ENCODE measurements around the gene APOH.

APOH gene

DNA sequence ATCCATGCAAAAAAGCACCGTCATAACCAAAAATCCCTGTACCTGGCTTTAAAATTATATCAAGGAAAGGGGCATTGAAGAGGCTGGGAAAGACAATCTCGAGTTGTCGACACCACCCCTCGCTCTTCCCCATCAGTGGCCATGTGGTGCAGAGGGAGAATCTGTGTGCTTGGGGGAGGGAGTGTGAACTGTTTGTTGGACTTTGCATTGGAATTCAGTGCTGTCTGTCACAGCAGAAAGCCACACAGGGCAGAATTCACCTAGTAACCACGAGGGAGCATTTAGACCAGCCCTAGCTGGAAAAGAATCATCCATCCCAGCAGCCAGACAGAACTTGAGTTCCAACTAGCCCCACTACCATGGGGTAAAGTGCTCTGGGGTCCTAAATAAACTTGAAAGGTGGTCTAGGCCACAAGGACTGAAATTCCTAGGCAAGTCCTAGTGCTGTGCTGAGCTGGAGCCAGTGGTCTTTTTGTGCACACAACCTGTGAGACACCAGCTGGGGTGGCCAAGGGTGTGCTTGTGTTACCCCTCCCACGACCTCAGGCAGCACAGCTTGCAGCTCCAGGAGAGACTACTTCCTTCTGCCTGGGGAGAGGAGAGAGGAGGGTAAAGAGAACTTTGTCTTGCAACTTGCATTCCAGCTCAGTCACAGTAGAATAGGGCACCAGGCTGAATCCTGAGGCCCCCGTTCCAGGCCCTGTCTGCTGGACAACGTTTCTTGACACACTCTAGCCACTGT, 25.8 kb downstream of the APOH start:
- no peak for DNase-seq (ENCODE audit: low spot score)
- in situ Hi-C loops (cut with MboI; ENCODE audit: low pct_unique_long_range_greater_than_20kb, low sequenced_read_pairs, unreplicated experiment) = no loop called here
- no peak for TF ChIP-seq CTCF (IDR thresholded peaks at IDR 0.05; ENCODE audit: extremely low read depth, insufficient read depth, missing control alignments)

DNA sequence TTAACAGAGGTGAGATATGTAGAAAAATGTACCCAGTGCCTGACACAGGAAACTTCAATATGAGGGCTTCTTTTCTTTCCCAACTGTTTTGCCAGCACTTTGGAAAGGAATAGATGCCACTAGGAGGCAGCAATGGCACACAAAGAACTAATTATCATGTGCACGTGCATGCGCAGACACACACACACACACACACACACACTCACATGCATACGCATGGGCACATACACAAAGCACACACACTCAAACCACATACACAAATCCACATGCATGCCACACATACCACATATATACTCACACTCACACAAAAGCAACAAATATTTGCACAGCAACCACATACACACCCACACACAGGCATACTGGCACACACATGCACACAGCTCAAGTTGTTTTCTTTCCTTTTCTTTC, 28.5 kb downstream of the APOH start:
- no peak for DNase-seq (ENCODE audit: low spot score)
- in situ Hi-C loops (cut with MboI; ENCODE audit: low pct_unique_long_range_greater_than_20kb, low sequenced_read_pairs, unreplicated experiment) = no loop called here
- TF ChIP-seq CTCF (IDR thresholded peaks at IDR 0.05; ENCODE audit: extremely low read depth, insufficient read depth, missing control alignments) = no peak

- in situ Hi-C loops (cut with MboI; ENCODE audit: low pct_unique_long_range_greater_than_20kb, low sequenced_read_pairs, unreplicated experiment) = no loop called here
- no peak for DNase-seq (ENCODE audit: low spot score)
- no peak for TF ChIP-seq CTCF (IDR thresholded peaks at IDR 0.05; ENCODE audit: extremely low read depth, insufficient read depth, missing control alignments)
These were observed 31.0 kb downstream of the APOH start for GRCh38 chr17:66198242-66198641.

DNA sequence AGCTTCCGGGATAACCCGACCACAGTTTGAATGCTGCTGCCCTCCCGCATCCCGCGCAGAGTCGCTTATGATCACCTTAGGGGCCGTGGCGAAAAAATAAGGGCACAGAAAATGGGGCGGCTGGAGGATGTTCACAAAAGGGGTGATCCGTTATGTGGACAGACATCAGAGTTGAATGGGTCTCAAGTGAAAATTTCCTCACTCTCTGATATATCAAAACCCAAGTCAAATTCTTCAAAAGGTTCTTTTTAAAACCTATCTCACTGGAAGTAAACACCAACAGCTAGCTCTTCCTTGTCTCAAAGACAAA, 36.9 kb downstream of the APOH start:
- in situ Hi-C loops (cut with MboI; ENCODE audit: low pct_unique_long_range_greater_than_20kb, low sequenced_read_pairs, unreplicated experiment) = no loop called here
- DNase-seq (ENCODE audit: low spot score) = no peak
- no peak for TF ChIP-seq CTCF (IDR thresholded peaks at IDR 0.05; ENCODE audit: extremely low read depth, insufficient read depth, missing control alignments)

- in situ Hi-C loops (cut with MboI; ENCODE audit: low pct_unique_long_range_greater_than_20kb, low sequenced_read_pairs, unreplicated experiment) = no loop called here
- DNase-seq (ENCODE audit: low spot score) = peak; percentile 87
These were observed 37.4 kb downstream of the APOH start, which contains the start of gene CEP112 for GRCh38 chr17:66191593-66192377. Gene CEP112, minus strand, starts transcription at chr17:66192133.

More at GRCh38 chr17:66191593-66192377, 37.4 kb downstream of the APOH start, which contains the start of gene CEP112:
- TF ChIP-seq CTCF (IDR thresholded peaks at IDR 0.05; ENCODE audit: extremely low read depth, insufficient read depth, missing control alignments) = no peak

Data from GM13977 (cell line).